Right lobe of liver (tissue), 6 donors: ENCODE results near the gene PIM3. TPM values are rescaled to one million over a fixed set of nuclear protein-coding genes. Genes with fewer than 3 reads are reported as not detected.

Source experiments
- ATAC-seq, 4 donors: fragments of 200-7000 bp; cut with Tn5 transposase; one replicate each; pipeline ENCODE4 v1.9.1; 2020; ENCODE audit warnings: mild to moderate bottlenecking in 4 of 4, moderate library complexity in 4 of 4
- DNase-seq, 3 donors: peaks; one replicate each; pipeline ENCODE4 v3.0.0-alpha.2; 2020
- H3K27ac ChIP-seq, 3 donors: fragments of 200-600 bp; one replicate each; pipeline ENCODE4 v1.8.0; 2022
- H3K27me3 ChIP-seq, 2 donors: fragments of 200-600 bp; one replicate each; pipeline ENCODE4 v1.8.0; 2022
- H3K36me3 ChIP-seq, 4 donors: fragments of 200-600 bp; sonication (generic) in 1 of 4; one replicate each; pipeline versions ENCODE4 v1.5.1 to v1.8.0; 2017 to 2022; ENCODE audit warnings: control low read depth in 1 of 4
- H3K4me1 ChIP-seq, 4 donors: fragments of 200-600 bp; sonication (generic) in 1 of 4; one replicate each; pipeline versions ENCODE4 v1.5.1 to v1.8.0; 2017 to 2022; ENCODE audit warnings: control low read depth in 1 of 4
- H3K4me3 ChIP-seq, 3 donors: fragments of 200-600 bp; one replicate each; pipeline ENCODE4 v1.8.0; 2022
- H3K9me3 ChIP-seq, 4 donors: fragments of 200-600 bp; sonication (generic) in 1 of 4; one replicate each; pipeline versions ENCODE4 v1.5.1 to v1.8.0; 2017 to 2022; ENCODE audit warnings: control low read depth in 1 of 4
- CTCF ChIP-seq, 4 donors: fragments of 200-600 bp in 3 of 4; fragments of 450-650 bp in 1 of 4; IDR thresholded peaks; one replicate each; pipeline versions ENCODE4 v1.5.1 to v1.8.0; 2016 to 2022; ENCODE audit warnings: antibody characterized with exemption in 4 of 4, mild to moderate bottlenecking in 2 of 4
- POLR2A ChIP-seq: fragments of 450-650 bp; IDR thresholded peaks from one replicate; pipeline ENCODE4 v1.6.1; 2017; ENCODE audit warnings: antibody characterized with exemption, mild to moderate bottlenecking
- WGBS: methylation state at CpG from one replicate; pipeline ENCODE4 v1.1.6; 2018; ENCODE audit warnings: low coverage, low lambda C conversion rate; ENCODE audit not compliant: insufficient coverage; ENCODE audit errors: missing lambda C conversion rate; 5-methylcytosine and 5-hydroxymethylcytosine counted together
- intact Hi-C, 2 donors: fragments of 100-400 bp; cut with DNase I; formaldehyde crosslinking; loops; one replicate each; pipeline versions ENCODE4 v1.11.2 to v1.14.1; 2022
- total RNA-seq, 6 experiments: library from RNA; depleted of rRNA in 2 of 6; stranded (reverse); fragments of >200 nt in 2 of 6; fragmentation: NEBNext Ultra II Directional in 3 of 6; extraction: Animal tissue kit (Norgen Biotek cat#: 25700) in 3 of 6; gene quantifications; one replicate each; pipeline versions ENCODE4 v1.1.0 to v1.2.4, GENCODE V29; 2016 to 2023
- donor health status: DM: no; HTN: yes; CAD: no.
- donor health status: DM: no; HTN: no; CAD: no.
- donor health status: DM: no; HTN: no; CAD: no.
- donor health status: DM: no; HTN: yes; CAD: no.
- donor health status: DM: no; HTN: yes; CAD: no.

The PIM3 gene
- total RNA-seq, 6 experiments from 2014 or later = 26.7 to 64.4 (median 32.8) TPM

- Histone ChIP-seq H3K36me3 (no peaks in the 10 kb centered on the region), H3K4me1 (peaks cover 0 to 30% (median 11%) of the 10 kb centered on the region in 4 donors), H3K9me3 (no peaks in the 10 kb centered on the region), H3K4me3 (peak overlapping the region in 2 of 3 donors; percentile 14 to 42), H3K27me3 (no peaks in the 10 kb centered on the region), H3K27ac (peak overlapping the region; percentile 33 to 82 (median 65))
- TF ChIP-seq POLR2A (peak; percentile 51), CTCF (IDR thresholded peaks at IDR 0.05) (no peak)
- peak; percentile 76 to 80 (median 78) for ATAC-seq
- DNase-seq = peak; percentile 91 to 98 (median 94)
- intact Hi-C loops = loop anchor here in 1 of 2 donors (10.0 kb wide), 1 partner anchor 59 kb away; no protein-coding TSS in a partner anchor
- 24% methylated on average over 8 of the region's 52 CpGs for WGBS
Observed at GRCh38 chr22:49936018-49936972, 24.3 kb upstream of the PIM3 start.

- intact Hi-C loops = loop anchor here in 1 of 2 donors (10.0 kb wide), 1 partner anchor 58 kb away; no protein-coding TSS in a partner anchor
- Histone ChIP-seq H3K27me3 (no peaks in the 10 kb centered on the region), H3K4me1 (peaks cover 0 to 26% (median 10%) of the 10 kb centered on the region in 4 donors), H3K4me3 (no peak overlapping the region), H3K36me3 (no peaks in the 10 kb centered on the region), H3K27ac (peak overlapping the region; percentile 49 to 82 (median 65)), H3K9me3 (no peaks in the 10 kb centered on the region)
- 65% methylated on average over 8 of the region's 21 CpGs for WGBS
- peak; percentile 41 for TF ChIP-seq POLR2A
- no peak for TF ChIP-seq CTCF (IDR thresholded peaks at IDR 0.05)
- ATAC-seq (no peak), DNase-seq (peak in 1 of 3 donors; percentile 43)
Observed at GRCh38 chr22:49936973-49937757, 23.4 kb upstream of the PIM3 start.

- ATAC-seq = peak in 2 of 4 donors; percentile 1 to 6
- WGBS = 91% methylated on average over 4 of the region's 27 CpGs
- no peaks in the 10 kb centered on the region for H3K9me3 ChIP-seq
- H3K27ac ChIP-seq = peak overlapping the region; percentile 40 to 82 (median 49)
- H3K4me1 ChIP-seq = peaks cover 0 to 26% (median 10%) of the 10 kb centered on the region in 4 donors
- H3K27me3 ChIP-seq = no peaks in the 10 kb centered on the region
- intact Hi-C loops = loop anchor here in 1 of 2 donors (10.0 kb wide), 1 partner anchor 57 kb away; no protein-coding TSS in a partner anchor
- H3K36me3 ChIP-seq = no peaks in the 10 kb centered on the region
- peak in 1 of 3 donors; percentile 73 for DNase-seq
- no peak for TF ChIP-seq CTCF (IDR thresholded peaks at IDR 0.05)
- no peak overlapping the region for H3K4me3 ChIP-seq
Observed at GRCh38 chr22:49937758-49938564, 22.6 kb upstream of the PIM3 start.
